HL-60 (cell line): ENCODE results near the gene QPCT.

Source experiments
- DNase-seq, 2 experiments: peaks; one replicate each; pipeline ENCODE4 v3.0.0-alpha.2; 2010 to 2020; ENCODE audit warnings: low read depth in 1 of 2, low spot score in 1 of 2
- H3K27ac ChIP-seq: fragments of 250-450 bp; sonication (Bioruptor Pico); replicated peaks from 2 replicates; pipeline ENCODE4 v1.5.1; 2020; ENCODE audit warnings: mild to moderate bottlenecking, moderate library complexity
- H3K27me3 ChIP-seq: fragments of 250-450 bp; sonication (Bioruptor Pico); 2 replicates; pipeline ENCODE4 v1.5.1; 2021; ENCODE audit warnings: mild to moderate bottlenecking, moderate library complexity; ENCODE audit not compliant: insufficient read depth, poor library complexity, severe bottlenecking
- H3K4me3 ChIP-seq: replicated peaks from 2 replicates; pipeline ENCODE4 v1.5.1; 2011; ENCODE audit warnings: mild to moderate bottlenecking, control low read depth, low read length; ENCODE audit not compliant: insufficient read depth
- CTCF ChIP-seq: IDR thresholded peaks from one replicate; pipeline ENCODE4 v1.5.1; 2011; ENCODE audit warnings: low read length, control low read depth, inconsistent platforms; ENCODE audit not compliant: insufficient read depth
- GABPA ChIP-seq: IDR thresholded peaks from 2 replicates; pipeline ENCODE4 v1.6.1; 2012; ENCODE audit warnings: low read depth
- POLR2AphosphoS5 ChIP-seq: IDR thresholded peaks from 2 replicates; pipeline ENCODE4 v1.6.1; 2012; ENCODE audit warnings: low read depth
- REST ChIP-seq: IDR thresholded peaks from 2 replicates; pipeline ENCODE4 v1.6.1; 2012; ENCODE audit warnings: low read depth; ENCODE audit not compliant: insufficient replicate concordance
- SPI1 ChIP-seq: IDR thresholded peaks from 2 replicates; pipeline ENCODE4 v1.6.1; 2012; ENCODE audit warnings: low read depth, mild to moderate bottlenecking, borderline replicate concordance

The QPCT gene

GRCh38 chr2:37391711-37392110, 47.3 kb downstream of the QPCT start:
- no peak overlapping the region for H3K27ac ChIP-seq
- no peak for DNase-seq
- TF ChIP-seq GABPA (no peak), POLR2AphosphoS5 (no peak), SPI1 (no peak), REST (no peak), CTCF (no peak)
- H3K4me3 ChIP-seq: no peak overlapping the region
- no peaks in the 10 kb centered on the region for H3K27me3 ChIP-seq

- H3K4me3 ChIP-seq: no peak overlapping the region
- no peak for DNase-seq
- no peak overlapping the region for H3K27ac ChIP-seq
- H3K27me3 ChIP-seq: no peaks in the 10 kb centered on the region
- TF ChIP-seq REST (no peak), GABPA (no peak), SPI1 (no peak), POLR2AphosphoS5 (no peak), CTCF (no peak)
These were observed 48.0 kb downstream of the QPCT start for GRCh38 chr2:37392428-37392827.

- DNase-seq: peak in 1 of 2 experiments; percentile 57
- Histone ChIP-seq H3K4me3 (no peak overlapping the region), H3K27ac (no peak overlapping the region), H3K27me3 (no peaks in the 10 kb centered on the region)
- TF ChIP-seq CTCF (no peak), SPI1 (peak; percentile 18; the same call in 1 of the 2 replicates), REST (no peak), POLR2AphosphoS5 (no peak), GABPA (no peak)
These were observed 49.8 kb downstream of the QPCT start for GRCh38 chr2:37394263-37394662.
